ENCODE data around the gene LRFN4. TPM values are rescaled to one million over a fixed set of nuclear protein-coding genes. Genes with fewer than 3 reads are reported as not detected.

The LRFN4 gene
- total and polyA plus RNA-seq, 10 of the 15 experiments (the other 5 are each of a cell fraction or from before 2014, with no cell fraction given): 0.03 to 43.8 (median 4.9) TPM

- Histone ChIP-seq H3K27me3 (replicated peaks in 1 of 2; ENCODE audit: control insufficient read depth in 2 of 2, insufficient read depth in 2 of 2, low read length in 1 of 2) (no peaks in the 10 kb centered on the region), H3K9me3 (replicated peaks; ENCODE audit: control insufficient read depth, insufficient read depth, low read length) (no peaks in the 10 kb centered on the region), H3K4me3 (no peak overlapping the region), H3K36me3 (ENCODE audit: control insufficient read depth in 2 of 2, insufficient read depth in 2 of 2, low read length in 1 of 2) (peaks cover 0 to 4% of the 10 kb centered on the region in 2 experiments; a peak in 2 of 4 replicates), H3K4me1 (ENCODE audit: control insufficient read depth, insufficient read depth, low read length) (peaks cover 3% of the 10 kb centered on the region), H4K20me1 (ENCODE audit: control insufficient read depth, insufficient read depth) (no peaks in the 10 kb centered on the region), H3K4me2 (ENCODE audit: control insufficient read depth, insufficient read depth) (no peak overlapping the region), H3K27ac (ENCODE audit: control insufficient read depth, insufficient read depth) (no peak overlapping the region), H2AFZ (ENCODE audit: control insufficient read depth, low read depth, low read length) (no peak overlapping the region), H3K79me2 (ENCODE audit: control insufficient read depth, insufficient read depth, low read length) (no peaks in the 10 kb centered on the region), H3K9ac (ENCODE audit: control insufficient read depth, insufficient read depth, low read length) (no peak overlapping the region)
- POLR2A ChIA-PET: no interaction called here
- no peak for TF ChIP-seq HSF1 (IDR thresholded peaks at IDR 0.05; ENCODE audit: low read depth, low read length)
- no peak for TF ChIP-seq BHLHE40 (IDR thresholded peaks at IDR 0.05; ENCODE audit: borderline replicate concordance in 1 of 2, low read depth in 2 of 2, low read length in 1 of 2)
- TF ChIP-seq, protein P1, sequence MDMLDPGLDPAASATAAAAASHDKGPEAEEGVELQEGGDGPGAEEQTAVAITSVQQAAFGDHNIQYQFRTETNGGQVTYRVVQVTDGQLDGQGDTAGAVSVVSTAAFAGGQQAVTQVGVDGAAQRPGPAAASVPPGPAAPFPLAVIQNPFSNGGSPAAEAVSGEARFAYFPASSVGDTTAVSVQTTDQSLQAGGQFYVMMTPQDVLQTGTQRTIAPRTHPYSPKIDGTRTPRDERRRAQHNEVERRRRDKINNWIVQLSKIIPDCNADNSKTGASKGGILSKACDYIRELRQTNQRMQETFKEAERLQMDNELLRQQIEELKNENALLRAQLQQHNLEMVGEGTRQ (IDR thresholded peaks at IDR 0.05; ENCODE audit: borderline replicate concordance, low read depth, low read length): no peak
- in situ Hi-C loops (cut with MboI): no loop called here
- DNase-seq (ENCODE audit: low read depth, low spot score): no peak
- no TSS peak for BruUV-seq (replicated peaks)
- SMC1A ChIA-PET (ENCODE audit: uncharacterized antibody, unreplicated experiment): no interaction called here
- CTCF ChIA-PET: interaction anchor here (0.9 kb wide), 1 partner anchor 173 kb away, joined by 4 read pairs; the partner anchor contains the start of gene RBM4B
- RAD21 ChIA-PET (ENCODE audit: unreplicated experiment): no interaction called here
- 76% methylated on average over 21 of the region's 23 CpGs for WGBS (ENCODE audit: insufficient coverage, insufficient replicate concordance, low lambda C conversion rate, missing lambda C conversion rate)
- ATAC-seq: no peak
- intact Hi-C loops (cut with micrococcal nuclease; ENCODE audit: unreplicated experiment): no loop called here
- no peak for FAIRE-seq
Observed at GRCh38 chr11:66850588-66851238, 6.2 kb upstream of the LRFN4 start.

DNA sequence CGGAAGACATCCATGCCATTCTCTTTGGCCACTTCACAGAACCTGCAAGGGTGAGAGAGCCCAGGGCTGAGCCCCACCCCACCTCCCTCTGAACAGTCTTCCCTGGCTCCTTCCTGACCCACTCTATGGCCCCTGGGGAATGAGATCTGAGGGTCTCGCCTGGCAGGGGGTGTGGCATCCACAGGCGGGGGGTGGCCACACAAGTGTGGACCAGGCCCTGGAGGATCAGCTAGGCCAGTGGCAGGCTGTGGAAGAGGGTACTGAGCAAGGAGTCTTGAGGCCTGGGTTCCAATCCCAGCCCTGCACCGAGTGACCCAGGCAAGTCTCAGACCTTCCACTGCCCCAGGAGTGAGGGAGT lies 5.6 kb upstream of the LRFN4 start:
- H4K20me1 ChIP-seq (ENCODE audit: control insufficient read depth, insufficient read depth): no peaks in the 10 kb centered on the region
- in situ Hi-C loops (cut with MboI): no loop called here
- H3K9me3 ChIP-seq (replicated peaks; ENCODE audit: control insufficient read depth, insufficient read depth, low read length): no peaks in the 10 kb centered on the region
- FAIRE-seq (no peak), DNase-seq (ENCODE audit: low read depth, low spot score) (no peak), ATAC-seq (no peak)
- ChIA-PET SMC1A (ENCODE audit: uncharacterized antibody, unreplicated experiment) (no interaction called here), CTCF (interaction anchor here (0.9 kb wide), 2 partner anchors 11 to 174 kb away, joined by 4 to 5 read pairs; partner anchors contain the start of gene RBM4B), RAD21 (ENCODE audit: unreplicated experiment) (no interaction called here), POLR2A (no interaction called here)
- H3K4me3 ChIP-seq: no peak overlapping the region
- peaks cover 6% of the 10 kb centered on the region for H3K4me1 ChIP-seq (ENCODE audit: control insufficient read depth, insufficient read depth, low read length)
- BruUV-seq (replicated peaks): no TSS peak
- H3K36me3 ChIP-seq (ENCODE audit: control insufficient read depth in 2 of 2, insufficient read depth in 2 of 2, low read length in 1 of 2): peaks cover 0 to 2% of the 10 kb centered on the region in 2 experiments; a peak in 2 of 4 replicates
- H3K79me2 ChIP-seq (ENCODE audit: control insufficient read depth, insufficient read depth, low read length): no peaks in the 10 kb centered on the region
- intact Hi-C loops (cut with micrococcal nuclease; ENCODE audit: unreplicated experiment): no loop called here
- no peak overlapping the region for H2AFZ ChIP-seq (ENCODE audit: control insufficient read depth, low read depth, low read length)
- 84% methylated on average over 4 of the region's 4 CpGs for WGBS (ENCODE audit: insufficient coverage, insufficient replicate concordance, low lambda C conversion rate, missing lambda C conversion rate)
- no peaks in the 10 kb centered on the region for H3K27me3 ChIP-seq (replicated peaks in 1 of 2; ENCODE audit: control insufficient read depth in 2 of 2, insufficient read depth in 2 of 2, low read length in 1 of 2)
- H3K4me2 ChIP-seq (ENCODE audit: control insufficient read depth, insufficient read depth): no peak overlapping the region
- no peak overlapping the region for H3K27ac ChIP-seq (ENCODE audit: control insufficient read depth, insufficient read depth)
- H3K9ac ChIP-seq (ENCODE audit: control insufficient read depth, insufficient read depth, low read length): no peak overlapping the region
- TF ChIP-seq, protein P2, sequence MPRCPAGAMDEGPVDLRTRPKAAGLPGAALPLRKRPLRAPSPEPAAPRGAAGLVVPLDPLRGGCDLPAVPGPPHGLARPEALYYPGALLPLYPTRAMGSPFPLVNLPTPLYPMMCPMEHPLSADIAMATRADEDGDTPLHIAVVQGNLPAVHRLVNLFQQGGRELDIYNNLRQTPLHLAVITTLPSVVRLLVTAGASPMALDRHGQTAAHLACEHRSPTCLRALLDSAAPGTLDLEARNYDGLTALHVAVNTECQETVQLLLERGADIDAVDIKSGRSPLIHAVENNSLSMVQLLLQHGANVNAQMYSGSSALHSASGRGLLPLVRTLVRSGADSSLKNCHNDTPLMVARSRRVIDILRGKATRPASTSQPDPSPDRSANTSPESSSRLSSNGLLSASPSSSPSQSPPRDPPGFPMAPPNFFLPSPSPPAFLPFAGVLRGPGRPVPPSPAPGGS (IDR thresholded peaks at IDR 0.05; ENCODE audit: borderline replicate concordance, insufficient read depth, low read depth, low read length, poor library complexity, severe bottlenecking): no peak
- TF ChIP-seq, protein P3, sequence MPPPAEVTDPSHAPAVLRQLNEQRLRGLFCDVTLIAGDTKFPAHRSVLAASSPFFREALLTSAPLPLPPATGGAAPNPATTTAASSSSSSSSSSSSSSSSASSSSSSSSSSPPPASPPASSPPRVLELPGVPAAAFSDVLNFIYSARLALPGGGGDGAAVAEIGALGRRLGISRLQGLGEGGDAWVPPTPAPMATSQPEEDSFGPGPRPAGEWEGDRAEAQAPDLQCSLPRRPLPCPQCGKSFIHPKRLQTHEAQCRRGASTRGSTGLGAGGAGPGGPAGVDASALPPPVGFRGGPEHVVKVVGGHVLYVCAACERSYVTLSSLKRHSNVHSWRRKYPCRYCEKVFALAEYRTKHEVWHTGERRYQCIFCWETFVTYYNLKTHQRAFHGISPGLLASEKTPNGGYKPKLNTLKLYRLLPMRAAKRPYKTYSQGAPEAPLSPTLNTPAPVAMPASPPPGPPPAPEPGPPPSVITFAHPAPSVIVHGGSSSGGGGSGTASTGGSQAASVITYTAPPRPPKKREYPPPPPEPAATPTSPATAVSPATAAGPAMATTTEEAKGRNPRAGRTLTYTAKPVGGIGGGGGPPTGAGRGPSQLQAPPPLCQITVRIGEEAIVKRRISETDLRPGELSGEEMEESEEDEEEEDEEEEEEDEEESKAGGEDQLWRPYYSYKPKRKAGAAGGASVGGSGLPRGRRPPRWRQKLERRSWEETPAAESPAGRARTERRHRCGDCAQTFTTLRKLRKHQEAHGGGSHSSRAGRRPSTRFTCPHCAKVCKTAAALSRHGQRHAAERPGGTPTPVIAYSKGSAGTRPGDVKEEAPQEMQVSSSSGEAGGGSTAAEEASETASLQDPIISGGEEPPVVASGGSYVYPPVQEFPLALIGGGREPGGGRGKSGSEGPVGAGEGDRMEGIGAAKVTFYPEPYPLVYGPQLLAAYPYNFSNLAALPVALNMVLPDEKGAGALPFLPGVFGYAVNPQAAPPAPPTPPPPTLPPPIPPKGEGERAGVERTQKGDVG (CRISPR knock-in tag; IDR thresholded peaks at IDR 0.05): no peak
- no peak for TF ChIP-seq TCF7 (IDR thresholded peaks at IDR 0.05; ENCODE audit: borderline replicate concordance)
- TF ChIP-seq RELA (IDR thresholded peaks at IDR 0.05; ENCODE audit: borderline replicate concordance, partially characterized antibody): no peak
